ENCODE results near the gene TMEM69. TPM values are rescaled to one million over a fixed set of nuclear protein-coding genes. Genes with fewer than 3 reads are reported as not detected.
"Not testable (repeated sequence)": the region's sequence is repeated elsewhere in the genome, so short reads cannot be mapped to it uniquely, and the experiment has no call there.

The TMEM69 gene
- total RNA-seq, 1 donor from 2014 or later, result 23.1 TPM

GRCh38 chr1:45730780-45731319, 42.9 kb downstream of the TMEM69 start:
- peaks cover 6% of the 10 kb centered on the region for H3K4me1 Mint-ChIP-seq (ENCODE audit: unreplicated experiment)
- peaks cover 5% of the 10 kb centered on the region for H3K36me3 Mint-ChIP-seq (ENCODE audit: unreplicated experiment)
- H3K27ac Mint-ChIP-seq (ENCODE audit: unreplicated experiment), result no peak overlapping the region
- no peaks in the 10 kb centered on the region for H3K9me3 Mint-ChIP-seq (ENCODE audit: unreplicated experiment)
- no peaks in the 10 kb centered on the region for H3K27me3 Mint-ChIP-seq (ENCODE audit: unreplicated experiment)
- no peak for TF ChIP-seq CTCF (IDR thresholded peaks at IDR 0.05)
- no peak overlapping the region for H3K4me3 Mint-ChIP-seq (ENCODE audit: unreplicated experiment)
- DNase-seq (ENCODE audit: extremely low spot score, unreplicated experiment), result no peak

- H3K27me3 Mint-ChIP-seq (ENCODE audit: unreplicated experiment), result no peaks in the 10 kb centered on the region
These were observed 51.2 kb downstream of the TMEM69 start for GRCh38 chr1:45739137-45739536.

GRCh38 chr1:45739641-45740156, 51.7 kb downstream of the TMEM69 start:
- not testable (repeated sequence) for H3K27me3 Mint-ChIP-seq (ENCODE audit: unreplicated experiment); H3K4me3 Mint-ChIP-seq (ENCODE audit: unreplicated experiment); DNase-seq (ENCODE audit: extremely low spot score, unreplicated experiment); H3K27ac Mint-ChIP-seq (ENCODE audit: unreplicated experiment); H3K4me1 Mint-ChIP-seq (ENCODE audit: unreplicated experiment); H3K9me3 Mint-ChIP-seq (ENCODE audit: unreplicated experiment)
- H3K36me3 Mint-ChIP-seq (ENCODE audit: unreplicated experiment), result peaks cover 24% of the 10 kb centered on the region

More at GRCh38 chr1:45739137-45739536, 51.2 kb downstream of the TMEM69 start:
- H3K9me3 Mint-ChIP-seq (ENCODE audit: unreplicated experiment), result no peaks in the 10 kb centered on the region
- no peaks in the 10 kb centered on the region for H3K4me1 Mint-ChIP-seq (ENCODE audit: unreplicated experiment)
- peaks cover 21% of the 10 kb centered on the region for H3K36me3 Mint-ChIP-seq (ENCODE audit: unreplicated experiment)
- no peak overlapping the region for H3K4me3 Mint-ChIP-seq (ENCODE audit: unreplicated experiment)
- no peak for DNase-seq (ENCODE audit: extremely low spot score, unreplicated experiment)
- no peak for TF ChIP-seq CTCF (IDR thresholded peaks at IDR 0.05)
- H3K27ac Mint-ChIP-seq (ENCODE audit: unreplicated experiment), result no peak overlapping the region

Other genes with a start within 250 kb of the TMEM69 start
- 2.7 and 4.1 TPM in 2 replicates for gene TESK2, start 197.0 kb upstream of the TMEM69 start, total RNA-seq
- 1.6 and 1.8 TPM in 2 replicates for gene CCDC163, start 188.1 kb upstream of the TMEM69 start, total RNA-seq
- 6.7 and 6.9 TPM in 2 replicates for gene MMACHC, start 187.9 kb upstream of the TMEM69 start, total RNA-seq
- gene PRDX1, start 166.3 kb upstream of the TMEM69 start, total RNA-seq, result 291 and 292 TPM in 2 replicates
- 175 TPM in 2 replicates for gene AKR1A1, start 137.4 kb upstream of the TMEM69 start, total RNA-seq
- 71.2 and 72.5 TPM in 2 replicates for gene NASP, start 104.1 kb upstream of the TMEM69 start, total RNA-seq
- gene CCDC17, start 64.1 kb upstream of the TMEM69 start, total RNA-seq, result 2.2 and 2.4 TPM in 2 replicates
- 87.2 and 96.0 TPM in 2 replicates for gene GPBP1L1, start 1.6 kb upstream of the TMEM69 start, total RNA-seq
- 21.9 and 24.9 TPM in 2 replicates for gene IPP, start 62.5 kb downstream of the TMEM69 start, total RNA-seq
- 63.9 and 65.4 TPM in 2 replicates for gene MAST2, start 115.4 kb downstream of the TMEM69 start, total RNA-seq

Measured in osteocyte (in vitro differentiated cells).